Lung microvascular endothelial cell (primary cell): ENCODE data around the gene TRIM17. TPM values are rescaled to one million over a fixed set of nuclear protein-coding genes. Genes with fewer than 3 reads are reported as not detected.

ENCODE experiments used
- DNase-seq, 2 donors: peaks; one replicate each; pipeline versions ENCODE4 v3.0.0 to v3.0.0-alpha.2; 2010; ENCODE audit warnings: low read depth in 2 of 2
- total RNA-seq: library from RNA; depleted of rRNA; stranded (reverse); fragments of >200 nt; gene quantifications from 2 replicates; pipeline ENCODE4 v1.2.1, GENCODE V29; 2014

The TRIM17 gene
- total RNA-seq, 1 donor from 2014 or later, result not detected

DNA sequence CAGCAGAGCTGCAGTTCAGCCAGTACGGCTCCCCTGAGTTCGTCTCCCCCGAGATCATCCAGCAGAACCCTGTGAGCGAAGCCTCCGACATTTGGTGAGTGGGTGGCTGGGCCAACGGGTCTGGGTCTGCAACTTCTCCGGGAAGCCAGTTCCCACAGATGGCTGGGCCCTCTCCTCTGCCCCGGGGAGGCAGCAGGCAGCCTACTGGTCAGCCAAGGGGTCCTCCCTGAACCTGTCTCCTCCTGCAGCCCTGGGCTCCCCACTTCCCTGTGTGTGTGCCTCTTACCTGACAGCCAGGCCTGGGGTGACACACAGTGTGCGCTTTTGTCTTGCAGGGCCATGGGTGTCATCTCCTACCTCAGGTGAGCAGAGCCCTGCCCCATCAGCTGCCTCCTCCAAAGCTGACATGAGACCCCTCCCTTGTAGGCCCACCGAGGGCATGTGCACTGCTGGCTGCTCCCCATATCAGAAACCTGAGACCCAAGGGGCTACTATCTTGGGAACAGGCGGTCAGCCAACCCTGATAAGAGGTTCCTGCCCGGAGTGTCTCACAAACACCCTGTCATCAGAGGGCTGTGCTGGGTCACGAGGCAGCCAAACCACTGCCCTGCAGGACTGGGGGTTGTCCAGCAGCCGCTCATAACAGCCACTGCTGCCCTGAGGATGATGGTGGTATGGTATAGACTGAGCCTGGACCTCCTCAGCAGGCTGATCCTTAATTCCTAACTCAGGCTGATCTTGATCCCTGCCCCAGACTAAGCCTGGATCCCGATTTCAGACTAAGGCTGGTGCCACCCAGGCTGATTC is 47.7 kb downstream of the TRIM17 start:
- no peak for DNase-seq

DNA sequence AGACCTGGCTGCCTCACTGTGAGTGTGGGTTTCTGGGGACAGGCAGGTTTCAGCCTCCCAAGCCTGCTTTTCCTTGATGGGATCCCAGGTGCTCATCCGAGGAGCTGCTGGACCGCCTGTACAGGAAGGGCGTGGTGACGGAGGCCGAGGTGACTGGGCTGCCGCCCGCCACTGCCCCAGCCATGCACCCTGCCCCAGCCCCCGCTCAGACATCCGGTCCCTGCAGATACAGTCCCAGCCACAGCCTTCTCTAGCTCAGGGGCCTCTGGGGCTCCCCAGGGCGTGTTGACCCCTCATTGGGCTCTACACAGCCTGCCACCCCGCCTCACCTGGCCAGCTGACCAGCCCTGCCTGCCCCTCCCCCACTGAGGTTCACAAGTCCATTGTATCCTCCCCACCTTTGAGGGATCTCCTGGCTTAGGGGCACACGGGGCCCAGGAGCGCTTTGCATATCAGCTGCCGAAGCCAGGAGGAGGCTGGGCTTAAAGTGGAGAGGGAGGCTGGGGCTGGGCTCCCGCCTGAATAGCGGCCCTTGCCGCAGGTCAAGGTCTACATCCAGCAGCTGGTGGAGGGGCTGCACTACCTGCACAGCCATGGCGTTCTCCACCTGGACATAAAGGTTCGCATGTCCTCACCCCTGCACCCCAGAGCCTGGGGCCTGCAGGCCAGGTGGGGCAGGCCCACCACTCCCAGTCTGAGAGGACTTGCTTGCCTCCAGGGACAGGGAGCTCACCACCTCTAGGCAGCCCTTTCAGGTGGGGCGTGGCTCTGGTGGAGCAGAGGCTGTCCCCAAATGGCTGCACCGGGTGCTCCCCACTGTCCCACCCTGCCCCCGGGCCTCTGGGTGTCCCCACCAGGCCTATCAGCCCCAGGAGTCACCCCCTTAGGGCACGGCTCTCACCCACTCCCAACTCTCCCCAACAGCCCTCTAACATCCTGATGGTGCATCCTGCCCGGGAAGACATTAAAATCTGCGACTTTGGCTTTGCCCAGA is 48.6 kb downstream of the TRIM17 start:
- no peak for DNase-seq

DNA sequence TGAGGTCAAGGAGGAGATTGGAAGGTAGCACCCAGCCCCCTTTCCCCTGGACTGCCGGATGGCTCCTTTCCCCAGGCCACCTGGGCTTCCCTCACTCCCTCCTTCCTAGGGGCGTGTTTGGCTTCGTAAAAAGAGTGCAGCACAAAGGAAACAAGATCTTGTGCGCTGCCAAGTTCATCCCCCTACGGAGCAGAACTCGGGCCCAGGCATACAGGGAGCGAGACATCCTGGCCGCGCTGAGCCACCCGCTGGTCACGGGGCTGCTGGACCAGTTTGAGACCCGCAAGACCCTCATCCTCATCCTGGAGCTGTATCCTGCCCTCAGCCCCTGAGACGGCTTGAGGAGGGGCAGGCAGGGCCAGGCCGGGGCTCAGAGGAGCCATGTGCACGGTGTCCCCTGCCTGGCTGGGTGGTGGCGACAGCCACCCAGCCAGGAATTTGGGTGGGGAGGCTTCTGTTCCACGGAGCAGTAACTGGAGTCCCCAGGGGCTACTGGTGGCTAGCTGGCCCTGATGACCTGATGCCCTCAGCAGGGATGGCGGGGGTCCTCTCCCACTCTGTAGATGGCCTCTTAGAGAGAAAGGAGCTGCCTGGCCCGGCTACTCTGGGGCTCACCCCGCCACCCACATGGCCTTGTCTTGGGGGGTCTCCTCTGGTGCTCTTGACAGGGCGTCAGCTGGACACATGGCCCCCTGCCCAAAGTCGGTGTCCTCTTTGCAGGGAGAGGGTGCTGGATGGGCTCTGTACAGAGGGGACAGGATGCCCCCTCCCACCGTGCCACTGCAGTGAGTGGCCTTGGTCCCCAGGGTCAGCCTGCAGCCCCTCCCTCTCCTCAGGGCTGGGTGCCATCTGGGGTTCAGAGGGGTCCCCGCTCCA is 49.6 kb downstream of the TRIM17 start:
- DNase-seq, result no peak

DNA sequence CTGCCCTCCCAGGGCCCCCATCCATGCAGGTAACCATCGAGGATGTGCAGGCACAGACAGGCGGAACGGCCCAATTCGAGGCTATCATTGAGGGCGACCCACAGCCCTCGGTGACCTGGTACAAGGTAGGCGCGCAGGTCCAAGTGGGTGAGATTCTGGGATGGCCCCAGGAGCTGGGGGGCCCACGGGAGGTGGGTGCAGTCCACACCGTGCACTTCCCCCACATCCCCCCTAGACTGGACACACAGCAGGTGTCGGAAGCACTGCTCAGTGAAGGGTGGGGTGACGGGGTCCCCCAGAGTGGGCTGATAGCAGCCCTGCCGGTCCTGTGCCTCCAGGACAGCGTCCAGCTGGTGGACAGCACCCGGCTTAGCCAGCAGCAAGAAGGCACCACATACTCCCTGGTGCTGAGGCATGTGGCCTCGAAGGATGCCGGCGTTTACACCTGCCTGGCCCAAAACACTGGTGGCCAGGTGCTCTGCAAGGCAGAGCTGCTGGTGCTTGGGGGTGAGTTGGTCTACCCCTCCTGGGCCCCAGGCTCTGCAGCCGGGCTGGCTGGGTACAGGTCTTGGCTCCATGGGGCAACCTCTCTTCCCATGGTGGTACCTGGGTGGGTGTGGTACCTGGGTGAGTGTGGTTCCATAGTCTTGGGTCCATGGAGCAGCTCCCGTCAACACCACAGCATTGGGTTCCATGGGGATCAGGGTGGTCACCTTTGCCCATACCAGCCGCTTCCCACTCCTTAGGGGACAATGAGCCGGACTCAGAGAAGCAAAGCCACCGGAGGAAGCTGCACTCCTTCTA is 50.4 kb downstream of the TRIM17 start:
- DNase-seq, result no peak

DNA sequence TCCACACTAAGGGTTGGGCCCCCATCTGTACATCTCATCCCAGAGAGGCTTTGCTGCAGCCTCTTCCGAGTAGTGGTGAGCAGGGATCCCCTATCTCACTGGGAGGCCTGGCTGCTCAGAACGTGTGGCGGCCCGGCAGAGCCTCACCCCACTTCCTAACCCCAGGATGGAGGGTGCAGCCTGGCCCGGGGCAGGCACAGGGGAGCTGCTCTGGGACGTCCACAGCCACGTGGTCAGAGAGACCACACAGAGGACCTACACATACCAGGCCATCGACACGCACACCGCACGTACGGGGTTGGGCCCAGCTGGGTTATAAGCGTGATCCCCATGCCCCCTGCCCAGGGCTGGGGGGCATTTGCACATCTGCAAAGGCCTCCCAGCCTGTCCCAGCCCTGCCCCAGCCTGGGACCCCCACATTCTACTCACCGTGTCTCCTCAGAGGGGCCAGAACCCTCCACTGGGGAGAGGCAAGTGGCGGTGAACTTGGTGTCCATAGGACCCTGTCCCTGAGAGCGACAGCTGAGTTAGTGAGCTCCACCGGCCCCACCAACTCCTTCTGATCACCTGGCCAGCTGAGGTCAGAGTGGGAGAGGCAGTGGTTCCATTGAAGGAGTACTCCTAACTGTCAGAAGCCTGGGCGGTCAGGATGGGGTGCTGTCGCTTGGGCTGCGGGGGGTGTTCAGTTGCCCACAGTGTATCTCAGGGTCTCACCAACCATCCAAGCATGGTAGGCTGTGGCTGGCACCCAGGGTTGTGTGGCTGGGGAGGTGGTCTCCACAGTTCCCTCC is 51.2 kb downstream of the TRIM17 start:
- no peak for DNase-seq

DNA sequence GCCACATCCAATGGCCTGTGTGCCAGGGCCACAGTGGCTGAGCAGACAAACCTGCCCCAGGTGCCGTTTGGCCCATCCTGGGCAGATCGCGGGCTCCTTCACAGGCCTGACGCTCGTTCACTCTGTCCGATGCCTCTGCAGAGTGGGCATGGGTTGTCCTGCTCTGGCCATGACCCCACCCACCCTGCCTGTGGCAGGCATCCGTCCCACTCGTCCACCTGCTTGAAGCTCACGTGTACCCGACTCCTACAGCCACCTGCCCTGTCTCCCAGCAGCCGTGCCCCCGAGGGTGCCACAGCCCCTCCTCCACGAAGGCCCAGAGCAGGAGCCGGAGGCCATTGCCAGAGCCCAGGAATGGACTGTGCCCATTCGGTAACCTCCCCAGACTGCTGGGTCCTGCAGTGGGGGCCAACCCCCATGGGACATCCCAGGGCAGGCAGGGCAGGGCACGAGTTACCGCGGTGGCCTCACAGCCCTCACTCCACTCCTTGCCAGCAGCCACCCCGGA is 51.9 kb downstream of the TRIM17 start:
- no peak for DNase-seq

DNA sequence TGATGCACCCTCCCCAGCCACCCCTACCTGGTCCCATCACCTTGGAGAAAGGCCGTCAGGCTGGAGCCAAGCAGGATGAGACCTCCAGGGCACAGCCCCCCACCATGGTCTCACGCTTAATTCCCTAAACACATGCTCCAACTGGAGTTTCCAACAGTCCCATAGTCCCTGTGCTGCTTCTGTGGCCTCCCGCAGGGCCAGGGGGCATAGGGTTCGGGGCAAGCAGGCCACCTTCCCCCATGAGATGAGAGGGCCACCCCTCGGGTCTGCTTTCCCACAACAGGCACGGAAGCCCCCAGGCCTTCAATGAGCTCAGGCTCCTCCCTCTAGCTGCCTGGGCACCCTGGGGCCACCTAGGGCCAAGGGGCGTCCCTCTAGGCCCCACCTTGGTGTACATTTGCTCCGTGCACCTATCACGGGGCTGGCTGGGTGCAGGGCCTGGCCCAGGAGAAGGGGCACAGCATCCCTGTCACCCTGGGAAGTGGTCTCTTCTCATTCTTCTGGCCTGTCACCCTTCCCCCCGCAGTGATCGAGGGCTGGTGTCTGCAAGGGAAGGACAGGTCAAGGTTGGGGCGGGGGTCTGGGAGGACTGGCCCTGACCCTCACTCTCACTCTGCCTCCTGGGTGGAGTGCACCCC is 52.5 kb downstream of the TRIM17 start:
- no peak for DNase-seq

DNA sequence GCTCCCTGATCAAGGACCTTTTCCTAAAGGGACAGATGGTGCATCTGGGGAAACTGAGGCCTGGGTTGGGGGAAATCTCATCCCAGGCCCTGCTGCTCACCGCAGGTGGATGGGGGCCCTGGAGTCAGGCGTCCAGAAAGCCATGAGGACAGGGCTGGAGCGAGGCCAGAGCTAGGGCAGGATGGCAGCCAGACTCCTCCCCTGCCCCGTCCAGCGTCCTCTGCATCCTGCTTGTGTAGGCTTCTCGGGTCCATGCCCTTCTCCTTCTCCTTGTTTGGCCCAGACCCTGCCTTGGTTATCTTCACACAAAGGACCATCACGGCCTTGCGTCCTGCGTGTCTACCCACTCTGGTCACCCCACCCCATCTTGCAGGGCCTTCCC is 53.0 kb downstream of the TRIM17 start:
- DNase-seq, result no peak

DNA sequence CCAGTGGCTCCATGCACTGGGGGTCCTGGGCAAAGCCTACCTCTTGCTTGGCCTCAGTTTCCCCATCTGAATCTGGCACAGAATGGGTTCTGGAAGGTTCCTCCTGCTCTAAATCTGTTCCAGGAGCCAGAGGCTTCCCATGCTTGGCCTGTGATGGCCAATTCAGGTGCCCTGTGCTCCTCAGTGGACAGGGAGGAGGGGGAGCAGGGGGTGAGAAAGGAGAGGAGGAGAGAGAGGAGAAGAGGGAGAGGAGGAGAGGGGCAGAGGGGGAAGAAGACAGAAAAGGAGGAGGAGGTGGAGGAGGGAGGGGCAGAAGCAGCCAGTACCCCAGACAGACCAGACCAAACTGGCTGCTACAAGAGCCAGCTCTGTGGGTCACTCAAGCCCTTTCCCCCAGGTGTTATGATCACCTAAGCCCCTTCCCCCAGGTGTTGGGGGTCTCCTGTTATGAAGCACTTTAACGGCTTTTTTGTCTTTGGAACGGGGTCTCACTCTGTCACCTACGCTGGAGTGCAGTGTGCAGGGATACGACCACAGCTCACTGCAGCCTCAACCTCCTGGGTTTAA is 53.7 kb downstream of the TRIM17 start:
- DNase-seq, result no peak

DNA sequence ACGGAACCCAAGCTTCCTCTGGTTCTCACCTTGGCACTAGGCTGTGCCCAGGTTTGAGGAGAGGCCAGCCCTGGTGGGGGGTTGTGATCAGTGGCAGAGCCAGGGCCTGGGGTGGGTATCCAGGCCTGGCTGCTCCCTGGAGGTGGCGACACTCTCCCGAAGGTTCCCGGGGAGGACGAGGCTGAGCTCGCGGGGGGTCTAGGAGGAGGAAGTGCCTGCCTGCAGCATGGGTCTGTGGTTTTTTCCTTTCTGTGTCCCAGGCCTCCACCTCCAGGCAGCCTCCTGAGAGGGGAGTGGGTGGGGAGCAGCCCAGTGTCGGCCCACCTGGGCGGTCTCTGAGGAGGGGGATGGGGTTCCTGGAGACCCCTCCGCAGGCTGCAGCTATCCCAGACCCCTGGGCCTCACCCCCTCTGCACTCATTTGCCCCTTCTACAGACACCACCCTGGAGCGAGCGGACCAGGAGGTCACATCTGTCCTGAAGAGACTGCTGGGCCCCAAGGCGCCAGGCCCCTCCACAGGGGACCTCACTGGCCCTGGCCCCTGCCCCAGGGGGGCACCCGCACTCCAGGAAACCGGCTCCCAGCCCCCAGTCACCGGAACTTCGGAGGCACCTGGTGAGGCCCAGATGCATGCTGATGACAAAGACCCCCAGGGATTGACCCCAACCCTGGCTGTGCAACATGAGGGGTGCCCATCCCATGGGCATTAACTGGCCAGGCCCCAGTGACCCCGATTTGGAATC is 54.3 kb downstream of the TRIM17 start:
- DNase-seq, result no peak

DNA sequence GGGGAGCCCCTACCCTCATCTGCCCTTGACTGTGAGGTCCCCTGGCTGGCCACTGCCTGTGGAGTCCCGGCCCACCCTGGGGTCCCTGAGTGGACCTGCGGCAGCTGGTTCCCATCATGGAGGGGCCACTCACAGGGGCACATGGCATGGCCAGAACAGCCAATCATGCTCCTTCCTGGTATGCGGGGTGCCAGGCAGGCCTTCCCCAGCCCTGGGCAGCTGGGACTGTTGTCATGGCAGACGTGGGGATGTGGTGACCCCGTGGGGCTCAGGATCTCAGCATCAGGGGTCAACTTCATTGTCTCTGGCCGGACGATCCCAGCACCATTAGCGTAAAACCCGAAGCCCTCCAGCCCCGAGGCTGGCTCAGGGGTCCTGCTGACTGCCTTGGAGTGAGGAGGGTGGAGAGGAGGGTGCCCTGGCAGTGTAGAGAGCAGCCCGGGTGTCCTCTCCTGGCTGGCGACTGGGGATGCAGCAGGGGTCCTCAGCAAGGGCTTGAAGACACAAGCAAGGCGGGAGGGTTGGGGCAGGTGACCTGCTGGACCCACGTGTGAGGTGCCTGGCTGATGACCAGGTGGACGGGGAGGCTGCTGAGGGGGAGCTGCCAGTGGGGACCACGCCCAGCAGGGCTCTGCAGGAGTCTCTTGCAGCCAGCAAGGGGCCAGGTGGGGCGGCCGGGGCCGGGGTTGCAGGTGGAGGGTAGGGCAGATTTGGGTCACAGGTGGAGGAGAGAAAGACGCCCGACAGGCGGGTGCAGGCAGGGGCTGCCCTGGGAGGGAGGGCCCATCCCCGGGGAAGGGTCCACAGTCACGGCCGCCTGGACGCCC is 55.1 kb downstream of the TRIM17 start:
- DNase-seq, result no peak

DNA sequence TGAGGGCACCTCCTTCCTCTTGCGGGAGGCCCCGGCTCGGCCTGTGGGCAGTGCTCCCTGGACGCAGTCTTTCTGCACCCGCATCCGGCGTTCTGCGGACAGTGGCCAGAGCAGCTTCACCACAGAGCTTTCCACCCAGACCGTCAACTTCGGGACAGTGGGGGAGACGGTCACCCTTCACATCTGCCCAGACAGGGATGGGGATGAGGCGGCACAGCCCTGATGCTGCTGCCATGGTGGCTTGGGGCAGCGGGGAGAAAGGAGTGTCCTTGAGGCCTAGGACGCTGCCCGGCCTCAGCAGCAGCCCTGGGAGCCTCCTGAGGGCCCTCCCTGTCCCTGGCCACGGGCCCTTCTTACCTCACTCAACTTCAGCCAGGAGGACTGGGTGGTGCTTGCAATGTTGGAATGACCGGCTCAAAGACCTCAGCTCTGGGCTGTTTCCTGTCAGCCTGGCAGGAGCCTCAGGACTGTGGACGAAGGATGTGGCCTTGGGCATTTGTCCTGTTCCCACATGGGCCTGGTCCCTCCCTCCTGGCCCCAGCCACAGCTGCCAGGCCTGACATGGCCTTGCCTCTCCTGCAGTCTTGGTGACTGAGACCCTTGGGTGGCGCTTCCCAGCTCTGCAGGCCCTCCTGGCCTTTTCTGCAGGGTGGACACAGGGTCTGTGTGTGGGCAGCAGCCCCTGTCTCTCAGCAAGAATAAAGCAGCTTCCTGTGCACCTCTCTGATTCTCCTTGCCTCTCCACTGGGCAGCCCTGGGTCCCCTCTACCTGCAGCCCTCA is 55.9 kb downstream of the TRIM17 start:
- DNase-seq, result no peak

DNA sequence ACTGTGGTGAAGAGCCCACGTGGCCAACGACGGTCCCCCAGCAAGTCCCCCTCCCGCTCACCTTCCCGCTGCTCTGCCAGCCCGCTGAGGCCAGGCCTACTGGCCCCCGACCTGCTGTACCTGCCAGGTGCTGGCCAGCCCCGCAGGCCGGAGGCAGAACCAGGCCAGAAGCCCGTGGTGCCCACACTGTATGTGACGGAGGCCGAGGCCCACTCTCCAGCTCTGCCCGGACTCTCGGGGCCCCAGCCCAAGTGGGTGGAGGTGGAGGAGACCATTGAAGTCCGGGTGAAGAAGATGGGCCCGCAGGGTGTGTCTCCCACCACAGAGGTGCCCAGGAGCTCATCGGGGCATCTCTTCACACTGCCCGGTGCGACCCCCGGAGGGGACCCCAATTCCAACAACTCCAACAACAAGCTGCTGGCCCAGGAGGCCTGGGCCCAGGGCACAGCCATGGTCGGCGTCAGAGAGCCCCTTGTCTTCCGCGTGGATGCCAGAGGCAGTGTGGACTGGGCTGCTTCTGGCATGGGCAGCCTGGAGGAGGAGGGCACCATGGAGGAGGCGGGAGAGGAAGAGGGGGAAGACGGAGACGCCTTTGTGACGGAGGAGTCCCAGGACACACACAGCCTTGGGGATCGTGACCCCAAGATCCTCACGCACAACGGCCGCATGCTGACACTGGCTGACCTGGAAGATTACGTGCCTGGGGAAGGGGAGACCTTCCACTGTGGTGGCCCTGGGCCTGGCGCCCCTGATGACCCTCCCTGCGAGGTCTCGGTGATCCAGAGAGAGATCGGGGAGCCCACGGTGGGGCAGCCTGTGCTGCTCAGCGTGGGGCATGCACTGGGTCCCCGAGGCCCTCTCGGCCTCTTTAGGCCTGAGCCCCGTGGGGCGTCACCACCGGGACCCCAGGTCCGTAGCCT is 56.8 kb downstream of the TRIM17 start:
- DNase-seq, result no peak

DNA sequence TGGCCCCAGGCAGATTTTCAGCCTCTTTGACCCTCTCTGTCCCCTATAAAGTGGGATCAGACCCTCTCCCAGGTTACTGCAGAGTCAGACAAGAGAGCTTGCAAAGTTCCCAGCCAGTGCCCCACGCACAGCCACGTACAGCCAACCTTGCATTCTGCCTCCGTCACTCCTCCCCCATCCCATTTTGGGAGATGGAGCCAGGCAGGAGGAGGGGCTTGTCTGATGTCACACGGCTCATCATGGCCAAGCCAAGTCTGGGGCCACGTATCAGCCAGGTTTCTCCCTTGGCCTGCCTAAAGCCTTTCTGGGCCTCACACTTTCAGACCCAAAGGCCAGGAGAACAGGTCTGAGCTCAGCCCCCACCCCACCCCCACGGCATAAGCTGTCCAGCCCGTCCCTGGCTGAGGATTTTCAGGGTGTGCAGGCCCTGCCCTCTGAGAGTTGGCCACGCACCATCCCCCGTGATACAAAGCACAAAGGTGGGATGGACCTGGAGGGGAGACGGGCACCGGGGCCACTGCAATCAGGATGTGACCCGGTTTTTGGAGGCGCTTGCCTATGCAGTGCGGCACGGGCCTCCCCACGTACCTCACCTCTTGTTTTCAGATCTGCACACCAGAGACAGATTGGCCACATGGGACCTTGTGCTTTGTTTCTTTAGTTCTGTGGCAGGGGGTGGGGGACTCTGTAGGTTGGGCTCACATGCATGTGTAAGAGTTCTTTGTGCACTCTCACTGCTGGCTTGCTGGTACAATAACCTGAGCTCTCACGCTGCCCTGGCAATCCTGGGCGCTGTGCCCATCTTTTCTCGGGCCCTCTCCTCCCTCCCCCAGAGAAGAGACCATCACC is 57.7 kb downstream of the TRIM17 start:
- no peak for DNase-seq
